Esophagus squamous epithelium (tissue), 4 donors: ENCODE data around the gene PLAC8L1.

Experiments used
- POLR2A ChIP-seq, 4 donors: fragments of 450-650 bp; IDR thresholded peaks; one replicate each; pipeline ENCODE4 v1.6.1; 2017; ENCODE audit warnings: antibody characterized with exemption in 4 of 4, mild to moderate bottlenecking in 4 of 4, moderate library complexity in 3 of 4
- TF ChIP-seq, protein P1 (sequence below), 6 experiments: fragments of 450-650 bp in 4 of 6; fragments of 200-600 bp in 2 of 6; sonication (generic) in 2 of 6; IDR thresholded peaks; one replicate each; pipeline ENCODE4 v1.5.1; 2016 to 2019; ENCODE audit warnings: antibody characterized with exemption in 6 of 6, mild to moderate bottlenecking in 4 of 6, moderate library complexity in 4 of 6

DNA sequence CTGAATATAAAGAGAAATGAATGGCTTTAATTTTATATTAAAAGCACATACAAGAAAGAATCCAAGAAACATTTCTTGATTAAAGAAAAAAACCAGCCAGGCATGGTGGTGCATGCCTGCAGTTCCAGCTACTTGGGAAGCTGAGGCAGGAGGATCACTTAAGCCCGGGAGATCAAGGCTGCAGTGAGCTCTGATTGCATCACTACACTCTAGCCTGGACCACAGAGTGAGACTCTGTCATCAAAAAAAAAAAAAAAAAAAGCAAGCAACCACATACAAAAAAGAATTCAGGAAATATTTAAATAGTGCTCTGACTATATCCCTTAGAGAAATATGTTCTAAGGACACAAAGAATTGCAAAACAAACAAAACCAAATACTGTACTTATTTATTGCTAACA, 2.5 kb upstream of the PLAC8L1 start:
- TF ChIP-seq POLR2A (IDR thresholded peaks at IDR 0.05), result no peak
- TF ChIP-seq, protein P1, sequence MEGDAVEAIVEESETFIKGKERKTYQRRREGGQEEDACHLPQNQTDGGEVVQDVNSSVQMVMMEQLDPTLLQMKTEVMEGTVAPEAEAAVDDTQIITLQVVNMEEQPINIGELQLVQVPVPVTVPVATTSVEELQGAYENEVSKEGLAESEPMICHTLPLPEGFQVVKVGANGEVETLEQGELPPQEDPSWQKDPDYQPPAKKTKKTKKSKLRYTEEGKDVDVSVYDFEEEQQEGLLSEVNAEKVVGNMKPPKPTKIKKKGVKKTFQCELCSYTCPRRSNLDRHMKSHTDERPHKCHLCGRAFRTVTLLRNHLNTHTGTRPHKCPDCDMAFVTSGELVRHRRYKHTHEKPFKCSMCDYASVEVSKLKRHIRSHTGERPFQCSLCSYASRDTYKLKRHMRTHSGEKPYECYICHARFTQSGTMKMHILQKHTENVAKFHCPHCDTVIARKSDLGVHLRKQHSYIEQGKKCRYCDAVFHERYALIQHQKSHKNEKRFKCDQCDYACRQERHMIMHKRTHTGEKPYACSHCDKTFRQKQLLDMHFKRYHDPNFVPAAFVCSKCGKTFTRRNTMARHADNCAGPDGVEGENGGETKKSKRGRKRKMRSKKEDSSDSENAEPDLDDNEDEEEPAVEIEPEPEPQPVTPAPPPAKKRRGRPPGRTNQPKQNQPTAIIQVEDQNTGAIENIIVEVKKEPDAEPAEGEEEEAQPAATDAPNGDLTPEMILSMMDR (IDR thresholded peaks at IDR 0.05), result no peak
